Measurements from ENCODE around the gene TNFAIP8L2. TPM values are rescaled to one million over a fixed set of nuclear protein-coding genes. Genes with fewer than 3 reads are reported as not detected.
"Not testable (repeated sequence)": the region's sequence is repeated elsewhere in the genome, so short reads cannot be mapped to it uniquely, and the experiment has no call there.

The TNFAIP8L2 gene
- total RNA-seq, 3 donors from 2014 or later: 1.3 to 2.8 (median 2.5) TPM

DNA sequence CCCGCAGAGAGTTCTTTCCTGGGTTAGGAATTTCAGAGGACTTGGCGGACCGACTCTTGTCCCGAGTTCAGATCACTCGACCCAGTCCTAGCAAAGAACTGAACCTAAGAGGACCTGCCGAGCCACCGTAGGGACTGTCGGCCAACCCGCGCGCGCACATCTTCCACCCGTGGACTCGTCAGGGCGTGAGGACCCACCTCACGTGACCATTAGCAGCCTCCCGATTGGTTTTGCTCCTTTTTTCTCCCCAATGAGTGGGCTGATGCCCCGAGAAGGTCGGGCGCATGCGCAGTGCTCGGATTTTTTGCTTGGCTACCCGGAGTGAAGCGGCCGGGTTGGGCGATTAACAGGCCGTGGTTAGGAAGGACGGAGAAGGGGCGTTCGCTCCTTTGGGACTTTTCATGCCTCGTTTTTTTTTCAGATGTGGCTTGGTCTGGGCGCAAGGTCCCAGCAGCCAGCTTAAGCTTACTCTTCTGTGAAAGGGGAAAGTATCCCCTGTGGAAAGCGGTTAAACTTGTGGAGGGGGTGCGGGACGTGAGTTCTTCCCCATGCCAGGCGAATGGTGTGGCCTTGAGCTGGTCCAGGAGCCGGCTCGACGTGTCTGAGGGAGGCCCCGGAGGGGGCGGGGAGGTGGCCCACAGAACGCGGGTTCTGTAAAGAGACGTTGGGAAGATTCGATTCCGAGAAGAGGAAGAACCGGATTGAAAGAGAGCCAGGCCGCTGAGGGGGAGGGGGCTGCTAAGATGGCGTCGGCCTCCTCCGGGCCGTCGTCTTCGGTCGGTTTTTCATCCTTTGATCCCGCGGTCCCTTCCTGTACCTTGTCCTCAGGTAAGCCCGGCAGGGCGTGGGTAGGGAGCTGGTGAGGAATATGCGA is 42.0 kb downstream of the TNFAIP8L2 start, which contains the start of gene PIP5K1A:
PIP5K1A (plus strand) TSS at position 299 of the 874 bp plus-strand sequence; CDS start at position 744, 445 bp downstream.
- no peaks in the 10 kb centered on the region for H3K9me3 ChIP-seq
- DNase-seq (peak; percentile 98 to 99 (median 98)), ATAC-seq (peak; percentile 86)
- intact Hi-C loops (cut with DNase I, micrococcal nuclease): loop anchor here in 1 of 2 donors (5.0 kb wide), 1 partner anchor 54 kb away; the partner anchor contains the start of gene PSMD4
- peak; percentile 16 for TF ChIP-seq CTCF (IDR thresholded peaks at IDR 0.05)
- peaks cover 27% of the 10 kb centered on the region for H3K4me1 ChIP-seq (ENCODE audit: low read depth)
- peak within 1 kb of the TSS; percentile 58 for H3K4me3 ChIP-seq
- no peaks in the 10 kb centered on the region for H3K36me3 ChIP-seq (ENCODE audit: low read depth)

DNA sequence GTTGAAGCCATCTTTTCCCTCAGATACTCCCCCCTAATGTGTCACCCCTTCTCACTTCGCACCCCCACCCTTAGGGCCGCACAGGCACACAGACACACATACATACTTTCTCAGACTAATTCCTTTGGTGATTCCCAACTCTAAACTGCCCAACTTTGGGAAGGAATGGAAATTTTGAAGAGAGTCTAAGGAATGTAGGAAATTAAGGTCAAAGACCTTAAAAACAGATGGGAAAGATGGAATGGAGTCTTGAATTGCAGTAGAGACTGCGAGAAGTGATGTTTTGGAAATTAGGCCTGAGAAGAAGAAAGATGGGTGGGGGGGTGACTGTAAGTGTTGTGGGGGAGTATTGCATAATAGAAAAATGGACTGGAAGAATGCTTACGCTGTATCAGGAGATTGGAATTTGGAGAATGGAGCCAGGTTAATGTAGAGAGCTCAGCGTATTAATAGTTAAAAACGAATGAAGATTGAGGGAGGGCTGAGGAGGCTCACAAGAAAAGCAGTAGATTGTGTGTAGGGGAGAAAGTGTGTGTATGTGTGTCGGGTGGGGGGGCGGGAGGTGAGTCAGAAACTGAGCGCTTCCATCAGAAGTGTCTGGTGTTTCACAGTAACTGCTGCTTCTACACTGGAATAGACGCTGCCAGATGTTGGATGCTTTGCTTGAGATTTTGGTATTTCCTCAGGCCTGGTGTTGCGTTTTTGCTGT is 43.6 kb downstream of the TNFAIP8L2 start:
- DNase-seq (no peak), ATAC-seq (no peak)
- no peaks in the 10 kb centered on the region for H3K9me3 ChIP-seq
- no peaks in the 10 kb centered on the region for H3K36me3 ChIP-seq (ENCODE audit: low read depth)
- TF ChIP-seq CTCF (IDR thresholded peaks at IDR 0.05): no peak
- H3K4me1 ChIP-seq (ENCODE audit: low read depth): peaks cover 27% of the 10 kb centered on the region
- intact Hi-C loops (cut with DNase I, micrococcal nuclease): loop anchor here in 1 of 2 donors (5.0 kb wide), 1 partner anchor 52 kb away; the partner anchor contains the start of gene PSMD4
- no peak overlapping the region for H3K4me3 ChIP-seq

DNA sequence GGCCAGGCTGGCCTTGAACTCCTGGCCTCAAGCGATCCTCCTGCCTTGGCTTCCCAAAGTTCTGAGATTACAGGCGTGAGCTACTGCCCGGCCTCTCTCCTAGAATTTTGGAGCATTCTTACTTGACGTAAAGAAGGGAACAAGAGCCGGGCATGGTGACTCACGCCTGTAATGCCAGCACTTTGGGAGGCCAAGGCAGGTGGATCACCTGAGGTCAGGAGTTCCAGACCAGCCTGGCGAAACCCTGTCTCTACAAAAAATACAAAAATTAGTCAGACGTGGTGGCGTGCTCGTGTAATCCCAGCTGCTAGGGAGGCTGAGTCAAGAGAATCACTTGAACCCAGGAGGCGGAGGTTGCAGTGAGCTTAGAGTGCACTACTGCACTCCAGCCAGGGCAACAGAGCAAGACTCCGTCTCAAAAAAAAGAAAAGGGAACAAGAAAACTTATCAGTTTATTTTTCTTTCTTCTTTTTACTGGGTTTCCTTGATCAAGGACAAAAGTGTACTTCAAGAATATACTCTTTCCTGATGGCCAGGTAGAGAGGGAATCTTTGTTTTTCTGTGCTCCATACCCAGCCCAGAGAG is 49.0 kb downstream of the TNFAIP8L2 start:
- ATAC-seq; H3K4me3 ChIP-seq; DNase-seq; H3K9me3 ChIP-seq; intact Hi-C loops (cut with DNase I, micrococcal nuclease); H3K36me3 ChIP-seq (ENCODE audit: low read depth): not testable (repeated sequence)
- H3K4me1 ChIP-seq (ENCODE audit: low read depth): peaks cover 16% of the 10 kb centered on the region

Other genes starting within 250 kb of the TNFAIP8L2 start
- gene SETDB1, start 230.3 kb upstream of the TNFAIP8L2 start, total RNA-seq: 10 to 100 TPM; 35.4 to 49.4 (median 42.8) TPM
- gene CERS2, start 181.8 kb upstream of the TNFAIP8L2 start, total RNA-seq: 100 to 1,000 TPM; 142 to 209 (median 186) TPM
- gene ANXA9, start 174.4 kb upstream of the TNFAIP8L2 start, total RNA-seq: not detected
- gene MINDY1, start 149.7 kb upstream of the TNFAIP8L2 start, total RNA-seq: 10 to 100 TPM; 44.5 to 52.0 (median 51.8) TPM
- gene PRUNE1, start 148.2 kb upstream of the TNFAIP8L2 start, total RNA-seq: 10 to 100 TPM; 21.3 to 27.5 (median 23.3) TPM
- gene BNIPL, start 120.1 kb upstream of the TNFAIP8L2 start, total RNA-seq: 1 to 10 TPM in 1 of 3 donors, under 1 TPM in 2; 0.41 to 1.1 (median 0.63) TPM
- gene C1orf56, start 108.9 kb upstream of the TNFAIP8L2 start, total RNA-seq: 1 to 10 TPM; 1.3 to 4.0 (median 1.3) TPM
- gene CDC42SE1, start 97.0 kb upstream of the TNFAIP8L2 start, total RNA-seq: 10 to 100 TPM; 69.2 to 78.5 (median 73.5) TPM
- 1 to 10 TPM in 1 of 3 donors, under 1 TPM in 2; 0.09 to 5.4 (median 0.65) TPM for gene MLLT11, start 96.3 kb upstream of the TNFAIP8L2 start, total RNA-seq
- gene GABPB2, start 85.9 kb upstream of the TNFAIP8L2 start, total RNA-seq: 10 to 100 TPM; 15.1 to 18.7 (median 18.6) TPM
- gene SEMA6C, start 10.0 kb upstream of the TNFAIP8L2 start, total RNA-seq: 1 to 10 TPM; 1.9 to 9.3 (median 4.3) TPM
- gene LYSMD1, start 9.3 kb downstream of the TNFAIP8L2 start, total RNA-seq: 10 to 100 TPM in 2 of 3 donors, 1 to 10 TPM in 1; 7.6 to 14.0 (median 10.0) TPM
- gene SCNM1, start 9.5 kb downstream of the TNFAIP8L2 start, total RNA-seq: 10 to 100 TPM; 27.9 to 37.8 (median 28.1) TPM
- gene TMOD4, start 19.3 kb downstream of the TNFAIP8L2 start, total RNA-seq: 1 to 10 TPM in 2 of 3 donors, not detected in 1; 1.0 to 2.5 TPM
- 10 to 100 TPM; 32.1 to 56.5 (median 35.3) TPM for gene VPS72, start 33.5 kb downstream of the TNFAIP8L2 start, total RNA-seq
- gene PIP5K1A, start 41.9 kb downstream of the TNFAIP8L2 start, total RNA-seq: 10 to 100 TPM; 38.4 to 47.5 (median 39.2) TPM
- 100 to 1,000 TPM in 1 of 3 donors, 10 to 100 TPM in 2; 90.2 to 150 (median 95.1) TPM for gene PSMD4, start 98.1 kb downstream of the TNFAIP8L2 start, total RNA-seq
- gene ZNF687, start 125.7 kb downstream of the TNFAIP8L2 start, total RNA-seq: 10 to 100 TPM; 22.6 to 31.8 (median 29.7) TPM
- gene PI4KB, start 170.8 kb downstream of the TNFAIP8L2 start, total RNA-seq: 10 to 100 TPM; 57.9 to 77.2 (median 58.9) TPM
- gene RFX5, start 190.6 kb downstream of the TNFAIP8L2 start, total RNA-seq: 10 to 100 TPM; 20.5 to 45.3 (median 31.8) TPM
- gene SELENBP1, start 216.1 kb downstream of the TNFAIP8L2 start, total RNA-seq: 1,000 to 10,000 TPM in 2 of 3 donors, 100 to 1,000 TPM in 1; 914 to 2,582 (median 1,654) TPM
- gene PSMB4, start 242.9 kb downstream of the TNFAIP8L2 start, total RNA-seq: 100 to 1,000 TPM; 154 to 213 (median 193) TPM

Measured in mucosa of descending colon (tissue), 3 donors.